Cardiac muscle cell (in vitro differentiated cells and primary cell): ENCODE measurements around the gene CEP170B. TPM values are rescaled to one million over a fixed set of nuclear protein-coding genes. Genes with fewer than 3 reads are reported as not detected.

Experiments used
- DNase-seq, 2 donors: peaks; one replicate each; pipeline versions ENCODE4 v3.0.0 to v3.0.0-alpha.2; 2010 to 2017; ENCODE audit warnings: low read depth in 1 of 2, low spot score in 1 of 2
- H3K27ac ChIP-seq: fragments of 200-600 bp; sonication (generic); 2 replicates; pipeline ENCODE4 v1.5.1; 2016
- H3K27me3 ChIP-seq: fragments of 200-600 bp; sonication (generic); 2 replicates; pipeline ENCODE4 v1.6.0; 2016; ENCODE audit warnings: control low read depth
- H3K36me3 ChIP-seq: fragments of 200-600 bp; sonication (generic); 2 replicates; pipeline ENCODE4 v1.5.1; 2016; ENCODE audit warnings: control low read depth
- H3K4me1 ChIP-seq: fragments of 200-600 bp; sonication (generic); 2 replicates; pipeline ENCODE4 v1.8.1; 2017; ENCODE audit warnings: low read depth, mild to moderate bottlenecking, mixed run types
- H3K4me3 ChIP-seq: fragments of 200-600 bp; sonication (generic); 2 replicates; pipeline ENCODE4 v1.5.1; 2016; ENCODE audit warnings: mild to moderate bottlenecking
- H3K9me3 ChIP-seq: fragments of 200-600 bp; sonication (generic); 2 replicates; pipeline ENCODE4 v1.5.1; 2017; ENCODE audit warnings: low read depth, mild to moderate bottlenecking, control low read depth
- polyA plus RNA-seq: library from polyadenylated mRNA; unstranded; fragments of >200 nt; fragmentation: Nextera tagmentation; extraction: Ambion mirVana; gene quantifications from 2 replicates; pipeline ENCODE4 v1.2.1, GENCODE V29; 2016
- total RNA-seq: library from RNA; depleted of rRNA; stranded (reverse); fragments of >200 nt; gene quantifications from 2 replicates; pipeline ENCODE4 v1.2.3, GENCODE V29; 2016
- TF ChIP-seq, protein P1 (sequence below): IDR thresholded peaks from 2 replicates; pipeline ENCODE4 v1.5.1; 2012; ENCODE audit warnings: low read depth, mild to moderate bottlenecking, low read length

CEP170B gene
- total and polyA plus RNA-seq, 2 experiments from 2014 or later = 8.3 to 39.5 TPM

DNA sequence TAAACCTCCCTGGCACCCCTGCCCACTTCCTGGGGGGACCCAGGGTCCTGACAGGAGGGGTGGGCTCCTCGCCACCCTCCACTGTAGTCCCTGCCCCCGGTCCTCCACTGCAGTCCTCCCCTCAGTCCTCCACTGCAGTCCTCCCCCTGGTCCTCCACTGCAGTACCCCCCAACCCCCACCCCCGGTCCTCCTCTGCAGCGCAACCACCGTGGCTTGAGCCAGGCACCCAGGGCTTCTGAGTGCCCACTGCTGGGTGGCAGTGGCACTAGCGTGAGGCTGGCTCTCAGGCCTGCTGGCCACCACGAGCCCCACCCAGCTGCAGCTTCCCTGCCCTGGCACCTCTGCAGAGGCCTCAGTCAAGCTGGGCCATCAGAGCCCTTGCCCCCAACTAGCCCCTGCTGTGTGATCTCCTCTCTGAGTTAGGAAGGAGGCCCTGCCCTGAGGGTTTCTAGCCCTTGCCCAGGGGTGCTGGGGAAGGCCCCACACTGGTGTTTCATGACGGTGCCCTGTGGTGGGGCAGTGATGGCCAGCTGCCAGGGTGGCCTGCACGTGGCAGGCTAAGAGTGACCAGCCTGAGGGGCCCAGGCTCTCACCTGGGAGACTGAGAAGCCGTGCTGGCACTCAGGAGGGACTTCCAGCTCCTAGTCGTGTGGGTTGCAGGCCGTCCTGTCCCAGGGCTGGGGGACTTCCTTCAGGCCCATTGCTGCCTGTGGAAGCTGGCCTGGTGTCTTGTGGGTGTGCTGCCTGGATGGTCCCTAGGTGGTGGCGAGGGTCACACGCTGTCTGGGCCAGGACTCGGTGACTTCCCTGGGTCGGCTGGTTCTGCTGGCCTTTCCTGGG is 9.7 kb downstream of the CEP170B start:
- Histone ChIP-seq H3K4me1 (no peaks in the 10 kb centered on the region), H3K9me3 (no peaks in the 10 kb centered on the region), H3K36me3 (no peaks in the 10 kb centered on the region), H3K27me3 (no peaks in the 10 kb centered on the region), H3K4me3 (no peak overlapping the region), H3K27ac (no peak overlapping the region)
- TF ChIP-seq, protein P1, sequence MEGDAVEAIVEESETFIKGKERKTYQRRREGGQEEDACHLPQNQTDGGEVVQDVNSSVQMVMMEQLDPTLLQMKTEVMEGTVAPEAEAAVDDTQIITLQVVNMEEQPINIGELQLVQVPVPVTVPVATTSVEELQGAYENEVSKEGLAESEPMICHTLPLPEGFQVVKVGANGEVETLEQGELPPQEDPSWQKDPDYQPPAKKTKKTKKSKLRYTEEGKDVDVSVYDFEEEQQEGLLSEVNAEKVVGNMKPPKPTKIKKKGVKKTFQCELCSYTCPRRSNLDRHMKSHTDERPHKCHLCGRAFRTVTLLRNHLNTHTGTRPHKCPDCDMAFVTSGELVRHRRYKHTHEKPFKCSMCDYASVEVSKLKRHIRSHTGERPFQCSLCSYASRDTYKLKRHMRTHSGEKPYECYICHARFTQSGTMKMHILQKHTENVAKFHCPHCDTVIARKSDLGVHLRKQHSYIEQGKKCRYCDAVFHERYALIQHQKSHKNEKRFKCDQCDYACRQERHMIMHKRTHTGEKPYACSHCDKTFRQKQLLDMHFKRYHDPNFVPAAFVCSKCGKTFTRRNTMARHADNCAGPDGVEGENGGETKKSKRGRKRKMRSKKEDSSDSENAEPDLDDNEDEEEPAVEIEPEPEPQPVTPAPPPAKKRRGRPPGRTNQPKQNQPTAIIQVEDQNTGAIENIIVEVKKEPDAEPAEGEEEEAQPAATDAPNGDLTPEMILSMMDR = no peak
- no peak for DNase-seq

DNA sequence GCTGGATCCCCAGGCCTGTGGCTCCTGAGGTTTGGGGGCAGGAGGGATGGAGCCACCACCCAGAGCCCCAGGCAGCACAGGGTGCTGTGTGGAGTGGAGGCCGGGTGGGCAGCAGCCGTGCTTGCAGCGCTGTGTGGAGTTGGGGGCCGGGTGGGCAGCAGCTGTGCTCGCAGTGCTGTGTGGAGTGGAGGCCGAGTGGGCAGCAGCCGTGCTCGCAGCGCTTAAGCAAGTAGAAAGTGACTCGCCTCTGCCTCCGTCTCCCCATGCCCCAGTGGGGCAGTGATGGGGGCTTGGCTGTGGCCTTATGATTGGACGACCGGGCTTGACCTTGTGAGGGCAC is 10.3 kb downstream of the CEP170B start:
- TF ChIP-seq, protein P1 = no peak
- DNase-seq = no peak
- H3K4me3 ChIP-seq = no peak overlapping the region
- H3K9me3 ChIP-seq = no peaks in the 10 kb centered on the region
- H3K36me3 ChIP-seq = no peaks in the 10 kb centered on the region
- H3K27ac ChIP-seq = no peak overlapping the region
- H3K4me1 ChIP-seq = no peaks in the 10 kb centered on the region
- no peaks in the 10 kb centered on the region for H3K27me3 ChIP-seq

DNA sequence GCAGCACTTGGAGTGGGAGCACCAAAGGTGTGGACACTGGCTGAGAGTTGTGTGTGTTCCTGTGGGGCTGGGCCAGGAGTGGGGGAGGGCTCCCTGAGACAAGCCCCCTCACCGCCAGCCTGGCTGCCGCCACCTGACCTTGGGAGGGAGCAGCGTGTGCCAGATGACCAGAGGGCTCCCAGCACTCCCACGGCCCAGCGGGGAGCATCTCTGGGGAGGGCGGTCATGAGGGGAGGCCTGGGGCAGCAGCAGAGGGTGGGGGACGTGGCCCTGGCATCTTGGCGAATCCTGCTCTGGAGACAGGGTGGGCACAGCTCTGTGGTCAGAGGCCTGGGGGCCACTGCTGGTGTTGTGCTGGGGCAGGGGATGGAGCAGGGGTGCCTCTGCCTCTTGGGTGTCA is 10.7 kb downstream of the CEP170B start:
- H3K4me1 ChIP-seq = peaks cover under 1% of the 10 kb centered on the region
- no peak overlapping the region for H3K27ac ChIP-seq
- TF ChIP-seq, protein P1 = no peak
- H3K9me3 ChIP-seq = no peaks in the 10 kb centered on the region
- no peak for DNase-seq
- H3K4me3 ChIP-seq = no peak overlapping the region
- H3K27me3 ChIP-seq = no peaks in the 10 kb centered on the region
- H3K36me3 ChIP-seq = no peaks in the 10 kb centered on the region

DNA sequence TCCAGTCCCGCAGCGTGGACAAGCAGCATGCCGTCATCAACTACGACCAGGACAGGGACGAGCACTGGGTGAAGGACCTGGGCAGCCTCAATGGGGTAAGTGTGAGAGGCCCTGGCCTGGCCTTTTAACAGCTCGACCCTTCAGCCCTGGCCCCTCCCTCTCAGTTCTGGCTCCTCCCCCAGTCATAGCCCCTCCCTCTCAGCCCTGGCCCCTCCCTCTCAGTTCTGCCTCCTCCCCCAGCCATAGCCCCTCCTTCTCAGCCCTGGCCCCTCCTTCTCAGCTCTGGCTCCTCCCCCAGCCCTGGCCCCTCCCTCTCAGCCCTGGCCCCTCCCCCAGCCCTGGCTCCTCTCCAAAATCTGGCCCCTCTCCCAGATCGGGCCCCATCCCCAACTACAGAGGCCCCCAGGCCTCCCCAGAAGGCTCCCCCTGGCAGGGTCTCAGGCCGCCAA is 11.2 kb downstream of the CEP170B start:
- TF ChIP-seq, protein P1 = no peak
- Histone ChIP-seq H3K27ac (no peak overlapping the region), H3K4me3 (no peak overlapping the region), H3K9me3 (no peaks in the 10 kb centered on the region), H3K4me1 (peaks cover 5% of the 10 kb centered on the region), H3K27me3 (no peaks in the 10 kb centered on the region), H3K36me3 (no peaks in the 10 kb centered on the region)
- DNase-seq = peak in 1 of 2 donors; percentile 25

DNA sequence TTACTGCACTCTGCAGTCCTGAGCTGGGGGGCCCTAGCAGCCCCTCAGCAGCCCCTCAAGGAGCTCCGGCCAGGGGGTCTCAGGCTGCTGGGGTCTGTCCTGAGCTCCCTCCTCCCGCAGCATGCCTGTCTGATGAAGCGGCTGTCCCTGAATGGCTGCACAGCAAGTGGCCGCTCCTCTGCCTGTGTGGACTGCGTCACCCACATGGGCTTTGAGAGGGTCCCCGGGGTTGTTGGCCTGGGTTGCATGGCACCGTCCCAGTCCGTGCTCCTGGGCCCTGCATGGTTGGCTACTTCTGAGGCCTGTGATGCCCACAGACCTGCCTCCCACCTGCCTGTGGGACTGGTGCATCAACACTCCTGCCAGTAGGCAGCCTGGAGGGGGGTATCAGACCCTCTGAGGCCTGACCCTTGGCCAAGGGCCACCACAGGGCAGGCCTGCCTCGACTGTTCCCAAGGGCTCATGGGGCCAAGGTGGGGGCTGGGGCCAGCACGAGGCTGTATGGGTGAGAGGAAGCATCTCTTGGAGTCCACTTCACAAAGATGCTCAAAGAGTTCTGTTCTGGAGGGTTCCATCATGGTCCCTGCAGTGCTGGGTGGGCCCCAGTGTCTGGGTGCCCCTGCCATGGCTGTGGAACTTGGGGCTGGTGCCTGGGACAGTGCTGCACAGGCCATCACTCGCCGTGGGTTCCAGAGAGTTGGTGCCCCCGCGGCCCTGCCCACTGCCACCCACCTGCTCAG is 12.2 kb downstream of the CEP170B start:
- Histone ChIP-seq H3K27me3 (no peaks in the 10 kb centered on the region), H3K9me3 (no peaks in the 10 kb centered on the region), H3K4me3 (no peak overlapping the region), H3K27ac (no peak overlapping the region), H3K4me1 (peaks cover 13% of the 10 kb centered on the region), H3K36me3 (no peaks in the 10 kb centered on the region)
- TF ChIP-seq, protein P1 = no peak
- DNase-seq = no peak
